Endothelial cell of umbilical vein (primary cell): Measurements from ENCODE around the gene ZSWIM5. TPM values are rescaled to one million over a fixed set of nuclear protein-coding genes. Genes with fewer than 3 reads are reported as not detected.
"Not testable (repeated sequence)": the region's sequence is repeated elsewhere in the genome, so short reads cannot be mapped to it uniquely, and the experiment has no call there.

Experiments
- BruUV-seq: library from RNA; stranded (reverse); fragments of 400-500 nt; replicated peaks from 2 replicates; lab custom pipeline; 2021; lab: Mats Ljungman, UMichigan
- CTCF ChIA-PET: fragments of 300-600, 350-600 bp; sonication (Branson Sonifier 250); formaldehyde crosslinking; loops from one replicate; lab custom pipeline; 2021; ENCODE audit warnings: antibody characterized with exemption, inconsistent platforms; lab: Charles Lee
- POLR2A ChIA-PET: fragments of 300-600, 350-600 bp; sonication (Branson Sonifier 250); formaldehyde crosslinking; loops from one replicate; lab custom pipeline; 2021; ENCODE audit warnings: antibody characterized with exemption, inconsistent platforms; lab: Charles Lee
- DNase-seq: peaks from one replicate; pipeline ENCODE4 v3.0.0-alpha.2; 2011; ENCODE audit warnings: low read depth, low spot score
- FAIRE-seq: peaks from 2 replicates; lab custom pipeline; 2011; peaks lifted over from hg19 to GRCh38; lab: Jason Lieb, UNC
- H2AFZ ChIP-seq: 2 replicates; pipeline ENCODE4 v1.6.0; 2012; ENCODE audit warnings: low read depth, low read length, control low read depth, inconsistent platforms
- H3K27ac ChIP-seq: 2 replicates; pipeline ENCODE4 v1.5.1; 2011; ENCODE audit warnings: low read depth, mild to moderate bottlenecking, control low read depth, low read length, moderate library complexity; ENCODE audit not compliant: insufficient read depth
- H3K27me3 ChIP-seq, 2 experiments: 2 replicates each; pipeline versions ENCODE4 v1.6.0 to v1.6.1; 2011; ENCODE audit warnings: low read length in 2 of 2, mixed read lengths in 1 of 2; ENCODE audit not compliant: control insufficient read depth in 2 of 2, insufficient read depth in 2 of 2
- H3K36me3 ChIP-seq, 2 experiments: 2 replicates in 1 of 2; 3 replicates in 1 of 2; pipeline ENCODE4 v1.5.1; 2011; ENCODE audit warnings: low read length in 2 of 2, mild to moderate bottlenecking in 1 of 2, moderate library complexity in 1 of 2; ENCODE audit not compliant: control insufficient read depth in 2 of 2, insufficient read depth in 2 of 2; ENCODE audit errors: extremely low read depth in 1 of 2
- H3K4me1 ChIP-seq: 3 replicates; pipeline ENCODE4 v1.5.1; 2011; ENCODE audit warnings: mild to moderate bottlenecking, low read length; ENCODE audit not compliant: control insufficient read depth, insufficient read depth; ENCODE audit errors: extremely low read depth
- H3K4me2 ChIP-seq: 2 replicates; pipeline ENCODE4 v1.6.1; 2011; ENCODE audit warnings: low read length, control low read depth, mixed read lengths; ENCODE audit not compliant: insufficient read depth
- H3K4me3 ChIP-seq, 3 experiments: fragments of 200-600 bp in 1 of 3; sonication (generic), shearing (Covaris generic) in 1 of 3; replicated peaks in 1 of 3; 2 replicates each; pipeline ENCODE4 v1.5.1; 2011 to 2016; ENCODE audit warnings: control low read depth in 3 of 3, low read length in 3 of 3, mild to moderate bottlenecking in 2 of 3, inconsistent platforms in 1 of 3, low read depth in 1 of 3, moderate library complexity in 1 of 3; ENCODE audit not compliant: insufficient read depth in 1 of 3
- H3K79me2 ChIP-seq: 2 replicates; pipeline ENCODE4 v1.6.0; 2012; ENCODE audit warnings: low read length, inconsistent platforms; ENCODE audit not compliant: control insufficient read depth, insufficient read depth
- H3K9ac ChIP-seq: replicated peaks from 2 replicates; pipeline ENCODE3; 2011; ENCODE audit warnings: low read length, control low read depth; ENCODE audit not compliant: insufficient read depth; ENCODE audit errors: extremely low read depth
- H3K9me1 ChIP-seq: replicated peaks from 3 replicates; pipeline ENCODE4 v1.6.0; 2011; ENCODE audit warnings: mild to moderate bottlenecking, low read length; ENCODE audit not compliant: control insufficient read depth, insufficient read depth; ENCODE audit errors: extremely low read depth
- H3K9me3 ChIP-seq: replicated peaks from 2 replicates; pipeline ENCODE4 v1.5.1; 2012; ENCODE audit warnings: low read length, inconsistent platforms; ENCODE audit not compliant: control insufficient read depth, insufficient read depth
- H4K20me1 ChIP-seq: replicated peaks from 2 replicates; pipeline ENCODE3; 2011; ENCODE audit warnings: mild to moderate bottlenecking, low read length; ENCODE audit not compliant: control insufficient read depth, insufficient read depth; ENCODE audit errors: extremely low read depth
- EZH2 ChIP-seq: IDR thresholded peaks from 2 replicates; pipeline ENCODE4 v1.6.1; 2012; ENCODE audit warnings: borderline replicate concordance, low read depth, mild to moderate bottlenecking, moderate library complexity, low read length, inconsistent platforms; ENCODE audit not compliant: severe bottlenecking
- FOS ChIP-seq: IDR thresholded peaks from 2 replicates; pipeline ENCODE4 v1.6.1; 2011; ENCODE audit warnings: mild to moderate bottlenecking, low read length, moderate library complexity, borderline replicate concordance; ENCODE audit not compliant: insufficient read depth
- GATA2 ChIP-seq: IDR thresholded peaks from 2 replicates; pipeline ENCODE4 v1.7.0; 2011; ENCODE audit warnings: low read depth, mild to moderate bottlenecking, moderate library complexity, mixed read lengths, low read length; ENCODE audit not compliant: insufficient read length, insufficient read depth
- JUN ChIP-seq: IDR thresholded peaks from 2 replicates; pipeline ENCODE4 v1.6.1; 2011; ENCODE audit warnings: borderline replicate concordance, low read depth; ENCODE audit not compliant: insufficient read length, insufficient read depth
- MYC ChIP-seq: IDR thresholded peaks from one replicate; pipeline ENCODE4 v1.6.1; 2011; ENCODE audit warnings: mild to moderate bottlenecking, low read depth, low read length
- POLR2A ChIP-seq: IDR thresholded peaks from 2 replicates; pipeline ENCODE4 v1.6.1; 2012; ENCODE audit warnings: low read depth, mild to moderate bottlenecking, control low read depth, low read length
- POLR2AphosphoS5 ChIP-seq: IDR thresholded peaks from 2 replicates; pipeline ENCODE4 v1.6.1; 2012; ENCODE audit warnings: low read depth, mild to moderate bottlenecking, control low read depth, low read length, moderate library complexity; ENCODE audit not compliant: insufficient read depth
- dilution Hi-C: fragments of 300-500 bp; cut with MboI; formaldehyde crosslinking; loops from one replicate; pipeline ENCODE4 v1.15.0; 2019; ENCODE audit warnings: low sequenced_read_pairs; ENCODE audit not compliant: extremely low pct_ligation_motif_present
- intact Hi-C: fragments of 100-400 bp; cut with micrococcal nuclease; formaldehyde crosslinking; loops from one replicate; pipeline ENCODE4 v1.10.0; 2022
- polyA plus RNA-seq, 4 experiments: library from polyadenylated mRNA; depleted of rRNA in 3 of 4; stranded (reverse) in 3 of 4; unstranded in 1 of 4; fragments of >200 nt; gene quantifications; 2 replicates each; pipeline versions ENCODE4 v1.2.1 to v1.2.3, GENCODE V29; 2011 to 2012; ENCODE audit warnings: missing spikeins in 1 of 4
- total RNA-seq: library from RNA; stranded (reverse); gene quantifications from 2 replicates; pipeline ENCODE4 v1.2.3, GENCODE V29; 2021
- TF ChIP-seq, protein P1 (sequence below): IDR thresholded peaks from 2 replicates; pipeline ENCODE4 v1.6.1; 2011; ENCODE audit not compliant: insufficient read depth, insufficient read length
- TF ChIP-seq, protein P2 (sequence below), 2 donors: IDR thresholded peaks; 1 replicate in 1 of 2; 2 replicates in 1 of 2; pipeline ENCODE4 v1.5.1; 2011; ENCODE audit warnings: low read length in 2 of 2, mild to moderate bottlenecking in 2 of 2, moderate library complexity in 2 of 2, control low read depth in 1 of 2, inconsistent platforms in 1 of 2, low read depth in 1 of 2; ENCODE audit not compliant: insufficient read depth in 1 of 2; ENCODE audit errors: extremely low read depth in 1 of 2

The ZSWIM5 gene
- total and polyA plus RNA-seq, 2 donors (not counting 3 experiments of a cell fraction or from before 2014, with no cell fraction given): 1.6 to 4.3 TPM

DNA sequence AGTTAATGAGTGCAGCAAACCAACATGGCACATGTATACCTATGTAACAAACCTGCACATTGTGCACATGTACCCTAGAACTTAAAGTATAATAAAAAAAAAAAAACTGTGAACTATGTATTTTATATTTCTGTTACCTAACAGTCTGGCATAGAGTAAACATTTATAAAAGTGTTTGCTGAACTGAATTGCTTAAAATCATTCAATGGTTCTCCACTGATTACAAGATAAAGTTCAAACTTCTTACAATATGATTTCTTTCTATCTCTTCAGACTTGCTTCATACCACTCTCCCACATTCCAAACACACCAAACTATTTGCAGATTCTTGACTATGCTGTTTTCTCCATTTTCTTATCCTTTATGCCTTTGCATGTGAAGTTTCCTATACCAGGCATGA is 104.5 kb downstream of the ZSWIM5 start:
- no TSS peak for BruUV-seq
- no peaks in the 10 kb centered on the region for H3K9me1 ChIP-seq
- no peaks in the 10 kb centered on the region for H3K4me1 ChIP-seq
- no peaks in the 10 kb centered on the region for H3K9me3 ChIP-seq
- FAIRE-seq (no peak), DNase-seq (no peak)
- ChIA-PET CTCF (no interaction called here), POLR2A (no interaction called here)
- no peak overlapping the region for H2AFZ ChIP-seq
- no peaks in the 10 kb centered on the region for H4K20me1 ChIP-seq
- TF ChIP-seq JUN: no peak
- TF ChIP-seq, protein P1, sequence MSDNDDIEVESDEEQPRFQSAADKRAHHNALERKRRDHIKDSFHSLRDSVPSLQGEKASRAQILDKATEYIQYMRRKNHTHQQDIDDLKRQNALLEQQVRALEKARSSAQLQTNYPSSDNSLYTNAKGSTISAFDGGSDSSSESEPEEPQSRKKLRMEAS: no peak
- no peak for TF ChIP-seq POLR2AphosphoS5
- TF ChIP-seq, protein P2, sequence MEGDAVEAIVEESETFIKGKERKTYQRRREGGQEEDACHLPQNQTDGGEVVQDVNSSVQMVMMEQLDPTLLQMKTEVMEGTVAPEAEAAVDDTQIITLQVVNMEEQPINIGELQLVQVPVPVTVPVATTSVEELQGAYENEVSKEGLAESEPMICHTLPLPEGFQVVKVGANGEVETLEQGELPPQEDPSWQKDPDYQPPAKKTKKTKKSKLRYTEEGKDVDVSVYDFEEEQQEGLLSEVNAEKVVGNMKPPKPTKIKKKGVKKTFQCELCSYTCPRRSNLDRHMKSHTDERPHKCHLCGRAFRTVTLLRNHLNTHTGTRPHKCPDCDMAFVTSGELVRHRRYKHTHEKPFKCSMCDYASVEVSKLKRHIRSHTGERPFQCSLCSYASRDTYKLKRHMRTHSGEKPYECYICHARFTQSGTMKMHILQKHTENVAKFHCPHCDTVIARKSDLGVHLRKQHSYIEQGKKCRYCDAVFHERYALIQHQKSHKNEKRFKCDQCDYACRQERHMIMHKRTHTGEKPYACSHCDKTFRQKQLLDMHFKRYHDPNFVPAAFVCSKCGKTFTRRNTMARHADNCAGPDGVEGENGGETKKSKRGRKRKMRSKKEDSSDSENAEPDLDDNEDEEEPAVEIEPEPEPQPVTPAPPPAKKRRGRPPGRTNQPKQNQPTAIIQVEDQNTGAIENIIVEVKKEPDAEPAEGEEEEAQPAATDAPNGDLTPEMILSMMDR (IDR thresholded peaks at IDR 0.05; ENCODE audit: extremely low read depth in 1 of 2, insufficient read depth in 1 of 2, low read depth in 1 of 2, low read length in 2 of 2): no peak
- no peak for TF ChIP-seq FOS
- TF ChIP-seq POLR2A: no peak
- TF ChIP-seq EZH2: no peak
- TF ChIP-seq MYC: no peak
- TF ChIP-seq GATA2: no peak
- no peak overlapping the region for H3K27ac ChIP-seq
- H3K27me3 ChIP-seq: peaks cover 0 to 2% of the 10 kb centered on the region in 2 experiments
- dilution Hi-C loops (no loop called here), intact Hi-C loops (no loop called here)
- H3K4me3 ChIP-seq: no peak overlapping the region
- no peak overlapping the region for H3K4me2 ChIP-seq
- H3K9ac ChIP-seq: no peak overlapping the region
- H3K36me3 ChIP-seq: no peaks in the 10 kb centered on the region
- H3K79me2 ChIP-seq: no peaks in the 10 kb centered on the region

DNA sequence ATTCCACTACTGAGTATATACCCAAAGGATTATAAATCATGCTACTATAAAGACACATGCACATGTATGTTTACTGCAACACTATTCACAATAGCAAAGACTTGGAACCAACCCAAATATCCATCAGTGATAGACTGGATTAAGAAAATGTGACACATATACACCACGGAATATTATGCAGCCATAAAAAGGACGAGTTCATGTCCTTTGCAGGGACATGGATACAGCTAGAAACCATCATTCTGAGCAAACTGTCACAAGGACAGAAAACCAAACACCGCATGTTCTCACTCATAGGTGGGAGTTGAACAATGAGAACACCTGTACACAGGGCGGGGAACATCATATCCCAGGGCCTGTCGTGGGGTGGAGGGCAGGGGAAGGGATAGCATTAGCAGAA is 104.9 kb downstream of the ZSWIM5 start:
- H3K4me3 ChIP-seq, POLR2A ChIA-PET, dilution Hi-C loops, H4K20me1 ChIP-seq, H3K9ac ChIP-seq, intact Hi-C loops, H3K27me3 ChIP-seq, BruUV-seq, H3K9me1 ChIP-seq, H3K9me3 ChIP-seq, H3K4me1 ChIP-seq, H3K36me3 ChIP-seq, H3K4me2 ChIP-seq, CTCF ChIA-PET, H3K79me2 ChIP-seq, H2AFZ ChIP-seq, DNase-seq, H3K27ac ChIP-seq, FAIRE-seq: not testable (repeated sequence)
